HEK293 (cell line): ENCODE results near the gene FUBP1.

Experiments used
- HOXA7 ChIP-seq: sonication (generic); formaldehyde crosslinking; IDR thresholded peaks from 2 replicates; pipeline ENCODE4 v1.8.1; 2022; ENCODE audit warnings: missing genetic modification reagents, borderline replicate concordance
- ZBTB17 ChIP-seq: fragments of 450-650 bp; formaldehyde crosslinking; IDR thresholded peaks from 2 replicates; pipeline ENCODE4 v1.5.1; 2016; ENCODE audit warnings: missing biosample characterization, missing genetic modification characterization
- ZNF175 ChIP-seq: fragments of 450-650 bp; formaldehyde crosslinking; IDR thresholded peaks from 2 replicates; pipeline ENCODE4 v1.5.1; 2016; ENCODE audit warnings: missing biosample characterization, missing genetic modification characterization

GRCh38 chr1:77927414-77927813, 51.5 kb downstream of the FUBP1 start:
- TF ChIP-seq HOXA7 (CRISPR knock-in tag) (no peak), ZBTB17 (tag by site-specific recombination) (no peak), ZNF175 (tag by site-specific recombination) (no peak)
